GM21381 (cell line): ENCODE results near the gene ASB13.
A peak's percentile ranks its signal among the peaks of the same experiment; 100 is the strongest.

ENCODE experiments used
- ATAC-seq: cut with Tn5 transposase; IDR thresholded peaks from one replicate; pipeline ENCODE4 v1.9.1; 2021; ENCODE audit warnings: mild to moderate bottlenecking, moderate library complexity; ENCODE audit not compliant: unreplicated experiment

Gene ASB13

GRCh38 chr10:5670662-5671375, 4.4 kb upstream of the ASB13 start:
- ATAC-seq = no peak

GRCh38 chr10:5669604-5670003, 3.2 kb upstream of the ASB13 start:
- ATAC-seq = no peak

GRCh38 chr10:5668429-5668828, 2.0 kb upstream of the ASB13 start:
- ATAC-seq = no peak

GRCh38 chr10:5666841-5667630, 641 bp upstream of the ASB13 start:
- ATAC-seq = no peak

- no peak for ATAC-seq
Measured at GRCh38 chr10:5665373-5666007, 905 bp downstream of the ASB13 start.

- no peak for ATAC-seq
Measured at GRCh38 chr10:5663692-5664427, 2.5 kb downstream of the ASB13 start.

- no peak for ATAC-seq
Measured at GRCh38 chr10:5662708-5663579, 3.5 kb downstream of the ASB13 start.

GRCh38 chr10:5661043-5661442, 5.4 kb downstream of the ASB13 start:
- ATAC-seq = no peak

- peak; percentile 54 for ATAC-seq
Measured at GRCh38 chr10:5659702-5660528, 6.5 kb downstream of the ASB13 start.

- no peak for ATAC-seq
Measured at GRCh38 chr10:5658871-5659618, 7.3 kb downstream of the ASB13 start.

- no peak for ATAC-seq
Measured at GRCh38 chr10:5656737-5657579, 9.4 kb downstream of the ASB13 start.

- ATAC-seq = no peak
Measured at GRCh38 chr10:5655121-5655520, 11.3 kb downstream of the ASB13 start.

- ATAC-seq = no peak
Measured at GRCh38 chr10:5654218-5654755, 12.1 kb downstream of the ASB13 start.

- no peak for ATAC-seq
Measured at GRCh38 chr10:5652746-5653145, 13.6 kb downstream of the ASB13 start.

- ATAC-seq = no peak
Measured at GRCh38 chr10:5651388-5651764, 15.0 kb downstream of the ASB13 start.

- ATAC-seq = no peak
Measured at GRCh38 chr10:5650664-5651387, 15.6 kb downstream of the ASB13 start.

- ATAC-seq = no peak
Measured at GRCh38 chr10:5649746-5650145, 16.6 kb downstream of the ASB13 start.
